ENCODE measurements around the gene IL32.
"Not testable (repeated sequence)": the region's sequence is repeated elsewhere in the genome, so short reads cannot be mapped to it uniquely, and the experiment has no call there.

Gene IL32

DNA sequence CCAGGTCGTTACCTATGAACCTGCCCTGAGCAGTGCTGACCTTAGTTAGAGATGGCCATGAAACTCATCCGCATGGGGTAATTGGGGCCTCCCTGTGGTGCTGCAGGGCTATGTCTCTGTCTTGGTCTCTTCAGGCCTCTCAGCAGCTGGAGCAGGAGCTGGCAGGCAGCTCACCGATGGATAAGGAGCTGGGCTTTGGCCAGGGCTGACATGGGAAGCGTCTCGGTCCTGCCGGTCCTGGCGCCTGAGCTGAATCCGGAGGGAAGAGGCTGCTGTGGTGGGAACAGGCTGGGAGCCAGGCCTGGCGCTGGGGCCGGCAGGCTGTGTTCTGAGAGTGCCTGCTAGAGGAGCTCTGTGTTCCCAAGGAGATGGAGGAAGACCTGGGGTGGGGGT is 10.1 kb downstream of the IL32 start:
- H3K27me3 ChIP-seq (ENCODE audit: insufficient read depth, low read length), result no peaks in the 10 kb centered on the region
- no peaks in the 10 kb centered on the region for H3K36me3 ChIP-seq (ENCODE audit: insufficient read depth, low read length)
- peaks cover 15% of the 10 kb centered on the region for H3K4me1 ChIP-seq (ENCODE audit: insufficient read depth, low read length)
- no peak overlapping the region for H3K4me3 ChIP-seq (ENCODE audit: low read length)
- 58% methylated on average over 10 of the region's 10 CpGs for WGBS
- no peak overlapping the region for H3K27ac ChIP-seq (ENCODE audit: low read depth, low read length)
- H3K9me3 ChIP-seq (ENCODE audit: insufficient read depth, low read depth, low read length), result no peaks in the 10 kb centered on the region
- H3K9ac ChIP-seq (ENCODE audit: low read depth, low read length), result no peak overlapping the region

DNA sequence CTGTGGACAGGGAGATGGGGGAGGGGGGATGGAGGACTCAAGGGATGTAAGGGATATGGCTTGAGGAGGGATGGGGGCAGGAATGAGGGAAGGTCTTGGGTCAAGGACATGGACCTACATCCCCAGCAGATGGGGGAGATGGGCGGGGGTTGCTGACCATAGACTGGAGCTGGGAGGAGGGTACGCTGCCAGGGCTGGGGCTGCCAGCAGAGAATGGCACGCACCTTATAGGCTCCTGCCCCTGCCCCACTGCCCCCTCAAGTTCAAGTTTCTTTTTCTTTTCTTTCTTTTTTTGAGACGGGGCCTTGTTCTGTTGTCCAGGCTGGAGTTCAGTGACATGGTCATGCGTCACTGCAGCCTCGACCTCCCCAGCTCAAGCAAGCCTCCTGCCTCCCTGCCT is 10.5 kb downstream of the IL32 start:
- H3K27me3 ChIP-seq (ENCODE audit: insufficient read depth, low read length); H3K4me3 ChIP-seq (ENCODE audit: low read length); H3K9me3 ChIP-seq (ENCODE audit: insufficient read depth, low read depth, low read length); H3K9ac ChIP-seq (ENCODE audit: low read depth, low read length); H3K36me3 ChIP-seq (ENCODE audit: insufficient read depth, low read length); H3K27ac ChIP-seq (ENCODE audit: low read depth, low read length): not testable (repeated sequence)
- peaks cover 15% of the 10 kb centered on the region for H3K4me1 ChIP-seq (ENCODE audit: insufficient read depth, low read length)
- WGBS, result 93% methylated on average over 6 of the region's 6 CpGs

DNA sequence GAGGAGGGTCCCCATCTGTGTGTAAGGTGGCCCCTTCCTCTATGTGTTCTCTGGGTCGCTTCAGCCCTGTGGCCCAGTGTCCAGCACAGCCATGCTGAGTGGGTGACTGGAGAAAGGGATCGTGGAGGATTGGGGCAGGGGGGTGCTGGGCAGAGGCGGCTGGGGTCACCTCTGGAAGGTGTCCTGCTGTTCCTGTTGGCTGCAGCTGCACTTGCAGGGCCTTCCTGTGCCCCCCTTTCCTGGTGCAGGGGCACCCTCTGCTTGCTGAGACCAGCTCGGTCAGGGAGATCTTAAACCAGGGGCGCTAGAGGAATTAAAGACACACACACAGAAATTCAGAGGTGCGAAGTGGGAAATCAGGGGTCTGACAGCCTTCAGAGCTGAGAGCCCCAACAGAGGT is 11.1 kb downstream of the IL32 start:
- Histone ChIP-seq H3K9ac (ENCODE audit: low read depth, low read length) (no peak overlapping the region), H3K9me3 (ENCODE audit: insufficient read depth, low read depth, low read length) (no peaks in the 10 kb centered on the region), H3K4me3 (ENCODE audit: low read length) (no peak overlapping the region), H3K36me3 (ENCODE audit: insufficient read depth, low read length) (no peaks in the 10 kb centered on the region), H3K27ac (ENCODE audit: low read depth, low read length) (no peak overlapping the region), H3K4me1 (ENCODE audit: insufficient read depth, low read length) (peaks cover 15% of the 10 kb centered on the region), H3K27me3 (ENCODE audit: insufficient read depth, low read length) (no peaks in the 10 kb centered on the region)
- WGBS, result 78% methylated on average over 6 of the region's 6 CpGs

DNA sequence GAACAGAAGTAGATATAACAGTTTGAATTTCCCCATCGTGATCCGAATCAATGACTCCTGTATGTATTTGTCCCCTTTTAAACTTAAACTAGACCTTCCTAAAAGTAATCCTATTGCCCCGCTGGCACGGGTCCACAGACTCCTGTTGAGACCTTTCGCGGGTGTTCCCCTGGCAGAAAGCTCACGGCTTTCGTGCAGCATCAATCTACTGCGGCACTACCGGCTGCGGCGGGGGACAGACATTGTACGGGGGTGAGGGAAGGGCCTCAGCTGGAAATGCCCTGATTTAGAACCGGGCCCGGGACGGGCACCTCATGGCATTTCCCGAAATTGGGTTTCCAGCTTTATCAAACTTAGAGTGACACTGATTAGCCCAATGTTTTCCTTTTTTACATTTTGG is 14.6 kb downstream of the IL32 start:
- Histone ChIP-seq H3K27ac (ENCODE audit: low read depth, low read length) (no peak overlapping the region), H3K9ac (ENCODE audit: low read depth, low read length) (no peak overlapping the region), H3K9me3 (ENCODE audit: insufficient read depth, low read depth, low read length) (no peaks in the 10 kb centered on the region), H3K27me3 (ENCODE audit: insufficient read depth, low read length) (no peaks in the 10 kb centered on the region), H3K4me3 (ENCODE audit: low read length) (no peak overlapping the region), H3K4me1 (ENCODE audit: insufficient read depth, low read length) (peaks cover 15% of the 10 kb centered on the region), H3K36me3 (ENCODE audit: insufficient read depth, low read length) (no peaks in the 10 kb centered on the region)
- WGBS, result 95% methylated on average over 17 of the region's 17 CpGs

DNA sequence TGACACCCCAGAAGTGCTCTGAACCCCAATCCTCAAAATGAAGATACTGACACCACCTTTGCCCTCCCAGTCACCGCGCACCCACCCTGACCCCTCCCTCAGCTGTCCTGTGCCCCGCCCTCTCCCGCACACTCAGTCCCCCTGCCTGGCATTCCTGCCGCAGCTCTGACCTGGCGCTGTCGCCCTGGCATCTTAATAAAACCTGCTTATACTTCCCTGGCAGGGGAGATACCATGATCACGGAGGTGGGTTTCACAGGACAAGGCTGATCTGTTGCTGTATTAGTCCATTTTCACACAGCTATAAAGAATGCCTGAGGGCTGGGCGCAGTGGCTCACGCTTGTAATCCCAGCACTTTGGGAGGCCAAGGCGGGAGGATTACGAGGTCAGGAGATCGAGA is 16.5 kb downstream of the IL32 start:
- H3K9me3 ChIP-seq (ENCODE audit: insufficient read depth, low read depth, low read length); H3K36me3 ChIP-seq (ENCODE audit: insufficient read depth, low read length); H3K9ac ChIP-seq (ENCODE audit: low read depth, low read length); H3K27ac ChIP-seq (ENCODE audit: low read depth, low read length); H3K4me3 ChIP-seq (ENCODE audit: low read length); H3K27me3 ChIP-seq (ENCODE audit: insufficient read depth, low read length): not testable (repeated sequence)
- peaks cover 12% of the 10 kb centered on the region for H3K4me1 ChIP-seq (ENCODE audit: insufficient read depth, low read length)
- WGBS, result 95% methylated on average over 13 of the region's 13 CpGs

DNA sequence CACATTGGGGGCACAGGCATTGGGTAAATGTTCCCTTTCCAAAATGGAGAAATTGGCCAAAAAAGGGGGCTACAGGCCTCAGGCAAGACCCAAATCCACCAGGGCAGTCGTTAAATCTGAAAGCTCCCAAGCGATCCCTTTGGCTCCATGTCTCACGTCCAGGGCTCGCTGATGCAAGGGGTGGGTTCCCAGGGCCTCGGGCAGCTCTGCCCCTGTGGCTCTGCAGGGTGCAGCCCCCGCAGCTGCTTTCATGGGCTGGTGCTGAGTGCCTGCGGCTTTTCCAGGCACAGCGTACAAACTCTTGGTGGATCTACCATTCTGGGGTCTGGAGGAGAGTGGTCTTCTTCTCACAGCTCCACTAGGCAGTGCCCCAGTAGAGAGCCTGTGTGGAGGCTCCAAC is 18.0 kb downstream of the IL32 start:
- H3K9me3 ChIP-seq (ENCODE audit: insufficient read depth, low read depth, low read length); H3K9ac ChIP-seq (ENCODE audit: low read depth, low read length); H3K36me3 ChIP-seq (ENCODE audit: insufficient read depth, low read length); H3K27me3 ChIP-seq (ENCODE audit: insufficient read depth, low read length); H3K27ac ChIP-seq (ENCODE audit: low read depth, low read length); H3K4me3 ChIP-seq (ENCODE audit: low read length): not testable (repeated sequence)
- WGBS, result 93% methylated on average over 8 of the region's 8 CpGs
- peaks cover 11% of the 10 kb centered on the region for H3K4me1 ChIP-seq (ENCODE audit: insufficient read depth, low read length)

DNA sequence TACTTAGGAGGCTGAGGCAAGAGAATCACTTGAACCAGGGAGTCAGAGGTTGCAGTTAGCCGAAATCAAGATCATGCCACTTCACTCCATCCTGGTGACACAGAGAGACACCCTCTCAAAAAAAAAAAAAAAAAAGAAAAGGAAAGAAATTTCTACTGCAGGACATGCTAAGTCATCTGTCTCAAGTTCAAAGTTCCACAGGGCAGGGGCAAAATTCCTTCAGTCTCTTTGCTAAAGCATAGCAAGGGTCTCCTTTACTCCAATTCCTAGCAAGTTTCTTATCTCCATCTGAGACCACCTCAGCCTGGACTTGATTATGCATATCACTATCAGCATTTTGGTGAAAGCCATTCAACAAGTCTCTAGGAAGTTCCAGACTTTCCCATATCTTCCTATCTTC is 19.1 kb downstream of the IL32 start:
- Histone ChIP-seq H3K36me3 (ENCODE audit: insufficient read depth, low read length) (peaks cover 18% of the 10 kb centered on the region), H3K27me3 (ENCODE audit: insufficient read depth, low read length) (no peaks in the 10 kb centered on the region), H3K4me1 (ENCODE audit: insufficient read depth, low read length) (peaks cover under 1% of the 10 kb centered on the region; the same call in 1 of the 2 replicates), H3K27ac (ENCODE audit: low read depth, low read length) (no peak overlapping the region), H3K4me3 (ENCODE audit: low read length) (no peak overlapping the region), H3K9me3 (ENCODE audit: insufficient read depth, low read depth, low read length) (no peaks in the 10 kb centered on the region), H3K9ac (ENCODE audit: low read depth, low read length) (no peak overlapping the region)
- WGBS, result 100% methylated on average over 1 of the region's 1 CpG

DNA sequence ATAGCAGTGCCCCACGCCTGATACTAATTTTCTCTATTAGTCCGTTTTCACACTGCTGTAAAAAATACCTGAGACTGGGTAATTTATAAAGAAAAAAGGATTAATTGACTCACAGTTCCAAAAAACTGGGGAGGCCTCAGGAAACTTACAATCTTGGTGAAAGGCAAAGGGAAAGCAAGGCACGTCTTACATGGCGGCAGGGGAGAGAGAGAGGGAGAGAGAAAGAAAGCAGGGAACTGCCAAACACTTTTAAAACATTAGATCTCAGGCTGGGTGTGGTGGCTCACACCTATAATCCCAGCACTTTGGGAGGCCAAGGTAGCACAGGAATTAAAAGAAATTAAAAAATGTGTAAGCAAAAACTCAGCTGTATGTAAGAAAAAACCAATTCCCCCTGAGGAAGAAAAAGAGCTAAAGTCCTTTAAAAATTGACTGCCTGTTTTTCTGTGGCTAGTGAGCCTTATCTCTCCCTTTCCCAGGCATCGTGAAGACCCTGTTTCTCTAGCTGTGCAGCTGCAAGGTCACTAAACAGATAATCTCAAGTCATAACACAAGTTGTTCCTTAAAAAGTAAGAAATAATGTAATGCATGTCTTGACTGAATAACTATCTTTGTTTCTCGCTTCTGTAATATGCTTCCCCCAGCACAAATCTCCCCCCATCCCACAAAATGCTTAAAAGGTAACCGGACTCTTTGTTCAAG is 19.7 kb downstream of the IL32 start:
- H3K4me3 ChIP-seq (ENCODE audit: low read length), result no peak overlapping the region
- WGBS, result 86% methylated on average over 7 of the region's 7 CpGs
- no peaks in the 10 kb centered on the region for H3K9me3 ChIP-seq (ENCODE audit: insufficient read depth, low read depth, low read length)
- H3K9ac ChIP-seq (ENCODE audit: low read depth, low read length), result no peak overlapping the region
- H3K36me3 ChIP-seq (ENCODE audit: insufficient read depth, low read length), result peaks cover 24% of the 10 kb centered on the region
- H3K27me3 ChIP-seq (ENCODE audit: insufficient read depth, low read length), result no peaks in the 10 kb centered on the region
- H3K27ac ChIP-seq (ENCODE audit: low read depth, low read length), result no peak overlapping the region
- H3K4me1 ChIP-seq (ENCODE audit: insufficient read depth, low read length), result no peaks in the 10 kb centered on the region

DNA sequence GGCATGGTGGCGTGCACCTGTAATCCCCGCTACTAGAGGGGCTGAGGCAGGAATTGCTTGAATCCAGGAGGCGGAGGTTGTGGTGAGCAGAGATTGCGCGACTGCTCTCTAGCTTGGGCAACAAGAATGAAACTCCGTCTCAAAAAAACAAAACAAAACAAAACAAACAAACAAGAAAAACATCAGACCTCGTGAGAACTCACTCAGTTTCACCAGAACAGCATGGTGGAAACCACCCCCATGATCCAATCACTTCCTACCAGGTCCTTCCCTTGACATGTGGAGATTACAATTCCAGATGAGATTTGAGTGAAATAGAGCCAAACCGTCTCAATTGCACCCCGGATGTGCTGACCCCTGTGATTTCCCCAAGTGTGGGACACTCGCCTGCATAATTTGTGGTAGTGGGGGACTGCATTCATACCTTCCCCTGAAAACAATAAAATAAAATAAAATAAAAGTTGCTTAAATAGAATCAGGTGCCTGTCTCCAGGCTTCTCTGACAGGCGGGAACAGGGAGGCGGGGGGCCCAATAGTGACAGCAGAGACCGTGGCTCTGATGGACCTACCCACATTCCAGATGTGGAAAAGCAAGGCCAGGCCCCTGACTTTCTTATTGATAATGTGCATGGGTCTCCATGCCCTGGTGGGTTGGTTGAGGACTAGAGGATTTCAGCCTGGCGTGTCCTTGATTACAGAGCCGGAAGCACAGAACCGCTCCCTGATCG is 20.6 kb downstream of the IL32 start:
- no peak overlapping the region for H3K27ac ChIP-seq (ENCODE audit: low read depth, low read length)
- H3K27me3 ChIP-seq (ENCODE audit: insufficient read depth, low read length), result no peaks in the 10 kb centered on the region
- no peak overlapping the region for H3K9ac ChIP-seq (ENCODE audit: low read depth, low read length)
- H3K36me3 ChIP-seq (ENCODE audit: insufficient read depth, low read length), result peaks cover 33% of the 10 kb centered on the region
- H3K4me3 ChIP-seq (ENCODE audit: low read length), result no peak overlapping the region
- 92% methylated on average over 16 of the region's 17 CpGs for WGBS
- no peaks in the 10 kb centered on the region for H3K4me1 ChIP-seq (ENCODE audit: insufficient read depth, low read length)
- H3K9me3 ChIP-seq (ENCODE audit: insufficient read depth, low read depth, low read length), result no peaks in the 10 kb centered on the region

DNA sequence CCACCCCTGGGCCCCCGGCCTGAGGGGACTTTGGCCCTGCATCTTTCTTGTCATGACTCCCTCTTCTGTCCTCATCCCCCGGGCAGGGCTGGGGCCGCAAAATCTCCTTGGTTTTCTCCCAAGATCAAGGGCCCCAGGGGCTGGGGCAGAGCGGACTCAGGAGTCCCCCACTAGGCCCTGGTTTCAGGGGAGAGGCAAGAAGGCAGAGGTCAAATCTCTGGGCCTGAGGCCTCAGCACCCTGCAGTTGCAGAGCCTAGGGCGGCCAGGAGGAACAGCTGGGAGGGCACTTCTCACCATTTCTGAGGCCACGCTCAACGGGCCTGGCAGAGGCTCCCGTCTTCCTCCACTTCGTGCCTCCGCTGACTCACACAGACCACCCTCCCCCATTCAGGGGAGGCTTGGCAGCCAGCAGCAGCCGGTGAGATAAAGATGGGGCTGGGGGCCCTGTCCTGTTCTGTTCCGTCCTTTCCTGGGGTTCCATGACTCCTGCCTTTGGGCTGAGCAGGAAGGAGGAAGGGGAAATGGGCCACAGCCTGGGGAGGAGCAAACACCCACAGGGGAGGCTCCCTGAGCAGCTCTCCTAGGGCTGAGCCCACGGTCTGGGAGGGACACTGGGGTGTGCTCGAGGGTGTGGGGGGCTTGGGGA is 21.3 kb downstream of the IL32 start:
- Histone ChIP-seq H3K9ac (ENCODE audit: low read depth, low read length) (no peak overlapping the region), H3K4me1 (ENCODE audit: insufficient read depth, low read length) (no peaks in the 10 kb centered on the region), H3K27ac (ENCODE audit: low read depth, low read length) (peak overlapping the region; percentile 24), H3K4me3 (ENCODE audit: low read length) (no peak overlapping the region), H3K27me3 (ENCODE audit: insufficient read depth, low read length) (no peaks in the 10 kb centered on the region), H3K9me3 (ENCODE audit: insufficient read depth, low read depth, low read length) (no peaks in the 10 kb centered on the region), H3K36me3 (ENCODE audit: insufficient read depth, low read length) (peaks cover 40% of the 10 kb centered on the region)
- 82% methylated on average over 14 of the region's 14 CpGs for whole genome bisulfite sequencing

Data from HUES64 (cell line).